CD4-positive, alpha-beta T cell treated with Interleukin-10 for 1 hour (primary cell): ENCODE results near the gene C7orf25.
A peak's percentile ranks its signal among the peaks of the same experiment; 100 is the strongest.

ENCODE experiments used
- DNase-seq: peaks from one replicate; pipeline ENCODE4 v3.0.0-alpha.2; 2020

Gene C7orf25

DNA sequence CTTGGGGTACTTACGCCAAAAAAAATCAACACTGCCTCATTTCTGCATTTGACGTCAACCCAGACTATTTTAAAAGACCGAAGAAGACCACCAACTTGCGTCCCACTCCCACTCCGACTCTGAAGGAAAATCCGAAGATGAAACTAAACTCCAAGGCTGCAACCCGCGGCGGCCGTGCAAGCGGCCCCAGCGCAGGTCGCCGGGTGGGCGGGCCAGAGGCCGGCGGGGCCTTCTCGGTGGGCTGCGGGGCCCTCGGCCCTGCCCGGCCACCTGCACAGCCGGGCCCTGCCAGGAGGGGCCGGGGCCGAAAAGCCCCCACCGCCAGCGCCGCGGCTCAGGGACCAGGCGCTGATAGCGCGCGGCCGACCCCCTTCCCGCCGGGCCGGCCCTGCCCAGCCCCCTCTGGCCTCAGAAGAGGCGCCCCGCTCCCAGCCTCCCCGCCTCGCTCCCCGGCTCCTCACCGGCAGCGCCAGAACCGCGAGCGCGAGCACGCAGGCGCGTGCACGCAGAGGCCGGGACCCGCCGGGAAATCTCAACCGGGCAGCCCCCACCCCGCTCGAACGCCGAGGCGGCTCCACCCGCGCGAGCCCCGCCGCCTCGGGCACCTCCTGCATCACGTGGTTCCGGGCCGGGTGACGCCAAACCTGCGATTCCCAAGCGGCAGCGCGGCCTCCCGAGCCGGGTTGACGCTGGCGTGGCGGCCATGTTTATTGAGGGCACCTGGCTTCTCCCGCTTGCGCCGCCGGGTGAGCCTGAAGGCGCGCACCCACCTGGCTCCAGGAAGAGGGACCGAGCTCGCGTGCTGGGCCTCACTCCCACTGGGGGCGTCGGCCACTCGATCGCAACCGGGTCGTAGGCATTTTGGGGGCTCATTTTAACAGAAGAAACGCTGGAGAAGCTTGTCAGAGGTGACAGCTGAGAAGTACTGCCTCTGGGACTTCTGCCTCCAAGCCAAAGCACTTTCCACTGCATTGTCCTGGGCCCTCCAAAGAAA is at the start of gene C7orf25:
Gene C7orf25 (minus strand): TSS at position 617 of the 994 bp plus-strand sequence. CDS start 1,170 bp downstream, outside the sequence.
- DNase-seq, result peak; percentile 95

DNA sequence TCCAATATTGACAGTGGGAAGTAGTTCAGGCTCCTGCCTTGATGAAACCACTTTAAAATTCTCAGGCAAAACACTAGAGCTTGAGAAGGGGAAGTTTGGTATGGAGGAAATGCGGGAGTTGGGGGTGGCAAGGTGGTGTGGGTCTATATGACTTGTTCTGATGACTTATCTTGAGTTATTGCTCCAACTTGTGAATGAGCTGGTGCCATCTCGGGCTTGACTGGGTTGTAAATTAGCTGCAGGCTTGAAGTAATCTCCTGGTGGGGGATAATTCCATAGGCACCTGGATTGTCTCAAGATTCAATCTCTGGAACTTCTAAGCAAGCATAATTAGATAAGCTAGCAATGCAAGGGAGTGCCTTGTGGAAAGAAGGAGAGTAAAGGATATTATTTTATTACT is 49.3 kb upstream of the C7orf25 start:
- no peak for DNase-seq

DNA sequence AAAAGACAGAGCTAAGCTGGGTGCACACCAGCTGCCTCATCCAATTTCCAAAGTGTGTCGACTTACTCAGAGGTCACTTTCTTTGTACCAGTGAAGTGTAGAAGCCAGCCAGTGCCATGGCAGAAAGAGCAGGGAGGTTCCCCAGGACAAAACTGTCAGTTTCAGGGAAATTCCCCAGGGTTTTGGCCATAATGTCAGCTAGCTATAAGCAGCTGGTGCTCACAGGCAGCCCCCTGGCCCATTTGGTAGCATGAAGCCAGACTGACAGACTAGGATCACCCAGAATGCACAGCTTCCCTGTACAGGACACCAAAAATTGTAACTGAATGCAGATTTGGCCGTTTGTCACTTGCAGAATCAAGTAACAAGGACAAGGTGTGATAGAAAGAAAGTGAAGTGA is 48.9 kb upstream of the C7orf25 start:
- DNase-seq, result no peak

DNA sequence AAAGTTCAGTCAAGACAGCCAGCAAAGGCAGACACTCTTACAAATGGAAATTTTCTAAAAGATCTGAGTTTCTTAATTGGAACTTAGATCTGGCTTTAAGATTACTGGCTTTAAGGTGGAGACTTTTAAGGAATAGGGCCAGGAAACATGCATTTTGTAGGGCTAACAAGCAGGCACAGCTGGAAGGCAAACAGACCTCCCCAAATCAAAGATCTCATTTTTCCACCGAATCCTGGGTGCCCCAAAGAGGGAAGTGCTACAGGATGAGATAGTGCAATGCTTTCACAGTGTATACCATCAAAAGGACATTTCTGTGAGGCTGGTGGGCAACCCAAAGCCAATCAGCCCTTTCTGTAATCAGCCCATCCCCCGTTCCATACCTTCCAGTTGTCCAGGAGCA is 47.7 kb upstream of the C7orf25 start:
- DNase-seq, result no peak

DNA sequence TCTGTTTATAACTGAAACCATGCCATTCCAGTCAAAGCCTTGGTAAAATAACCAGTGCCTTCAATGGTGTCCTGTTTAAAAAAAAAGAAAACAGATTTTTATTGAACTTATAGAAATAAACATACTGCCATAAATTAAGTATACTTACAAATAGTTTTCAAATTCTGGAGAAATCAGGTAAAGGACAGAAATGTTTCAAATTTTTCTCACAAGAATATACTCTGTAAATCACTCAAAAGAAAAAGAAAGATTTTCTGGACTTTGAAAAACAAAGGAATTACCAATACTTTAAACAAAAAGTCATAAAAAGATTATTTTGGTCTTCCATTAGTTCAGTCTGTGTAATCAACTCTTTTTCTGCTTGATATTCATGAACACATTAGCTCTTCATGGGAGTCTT is 44.2 kb upstream of the C7orf25 start:
- DNase-seq, result no peak

DNA sequence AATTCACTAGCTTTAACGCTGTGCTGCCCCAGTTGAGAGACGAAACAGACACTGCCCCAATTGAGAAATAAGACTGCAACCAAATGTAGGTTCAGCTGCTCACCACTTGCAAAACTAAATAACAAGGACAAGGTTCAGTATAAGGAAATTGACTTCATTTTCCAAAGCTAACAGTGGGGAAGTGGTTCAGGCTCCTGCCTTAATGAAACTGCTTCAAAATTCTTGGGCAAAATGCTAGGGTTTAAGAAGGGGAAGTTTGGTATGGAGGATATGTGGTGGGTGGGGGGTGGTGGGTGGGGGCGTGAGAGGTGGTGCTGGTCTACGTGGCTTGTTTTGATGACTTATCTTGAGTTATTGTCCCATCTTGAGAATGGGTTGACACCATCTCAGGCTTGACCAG is 42.1 kb upstream of the C7orf25 start:
- no peak for DNase-seq

DNA sequence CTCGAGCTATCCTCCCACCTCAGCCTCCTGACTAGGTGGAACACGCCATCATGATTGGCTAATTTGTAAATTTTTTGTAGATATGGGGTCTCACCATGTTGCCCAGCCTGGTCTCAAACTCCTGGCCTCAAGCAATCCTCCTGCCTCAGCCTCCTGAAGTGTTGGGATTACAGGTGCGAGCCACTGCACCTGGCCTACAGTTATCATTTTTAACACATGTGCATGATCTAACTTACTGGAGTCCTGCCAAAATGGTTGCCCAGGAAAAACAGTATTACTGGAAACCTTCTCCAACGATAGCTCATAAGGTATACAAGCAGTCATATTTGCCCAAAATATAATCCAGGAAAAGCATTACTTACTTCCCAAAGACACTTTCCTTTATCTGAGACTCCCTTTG is 40.5 kb upstream of the C7orf25 start:
- DNase-seq, result no peak

DNA sequence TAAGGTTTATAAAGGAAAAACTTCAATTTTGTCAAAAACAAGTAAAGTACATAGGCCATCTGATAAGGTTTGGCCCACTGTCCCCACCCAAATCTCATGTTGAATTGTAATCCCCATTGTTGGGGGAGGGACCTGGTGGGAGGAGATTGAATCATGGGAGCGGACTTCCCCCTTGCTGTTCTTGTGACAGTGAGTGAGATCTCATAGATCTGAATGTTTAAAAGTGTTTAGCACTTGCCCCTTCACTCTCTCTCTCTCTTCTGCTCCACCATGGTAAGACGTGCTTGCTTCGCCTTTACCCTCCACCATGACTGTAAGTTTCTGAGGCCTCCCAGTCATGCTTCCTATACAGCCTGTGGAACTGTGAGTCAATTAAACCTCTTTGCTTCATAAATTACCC is 38.5 kb upstream of the C7orf25 start:
- no peak for DNase-seq

DNA sequence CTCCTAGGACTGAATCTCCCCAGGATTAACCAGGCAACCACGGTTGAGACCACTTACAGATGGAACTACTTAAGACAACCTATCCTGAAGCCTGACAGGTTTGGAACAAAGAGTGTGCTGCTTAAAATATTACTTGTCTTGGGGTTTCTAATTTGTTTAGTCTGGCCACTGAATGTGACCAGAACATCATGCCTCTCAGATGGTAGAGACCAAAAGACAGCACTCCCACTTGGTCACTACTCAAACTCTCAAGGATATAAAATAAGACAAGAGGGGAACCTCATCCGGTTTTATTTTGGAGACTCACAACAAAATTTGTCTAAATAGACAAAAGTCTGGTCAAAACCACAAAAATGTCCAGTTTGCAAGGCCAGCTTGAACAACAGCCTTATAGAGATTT is 35.7 kb upstream of the C7orf25 start:
- DNase-seq, result no peak

DNA sequence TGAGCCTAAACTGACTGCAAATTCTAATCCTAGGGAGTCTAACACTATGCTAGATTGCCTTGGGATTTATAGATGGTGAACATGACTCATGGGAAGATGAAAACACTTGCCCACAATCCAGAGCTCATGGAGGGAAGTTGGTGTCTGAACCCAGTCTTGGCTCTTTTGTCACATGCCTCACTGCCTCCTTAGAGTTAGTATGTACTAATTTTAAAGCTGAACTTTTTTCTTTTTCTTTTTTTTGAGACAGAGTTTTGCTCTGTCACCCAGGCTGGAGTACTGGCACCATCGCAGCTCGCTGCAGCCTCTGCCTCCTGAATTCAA is 34.7 kb upstream of the C7orf25 start:
- DNase-seq, result no peak

DNA sequence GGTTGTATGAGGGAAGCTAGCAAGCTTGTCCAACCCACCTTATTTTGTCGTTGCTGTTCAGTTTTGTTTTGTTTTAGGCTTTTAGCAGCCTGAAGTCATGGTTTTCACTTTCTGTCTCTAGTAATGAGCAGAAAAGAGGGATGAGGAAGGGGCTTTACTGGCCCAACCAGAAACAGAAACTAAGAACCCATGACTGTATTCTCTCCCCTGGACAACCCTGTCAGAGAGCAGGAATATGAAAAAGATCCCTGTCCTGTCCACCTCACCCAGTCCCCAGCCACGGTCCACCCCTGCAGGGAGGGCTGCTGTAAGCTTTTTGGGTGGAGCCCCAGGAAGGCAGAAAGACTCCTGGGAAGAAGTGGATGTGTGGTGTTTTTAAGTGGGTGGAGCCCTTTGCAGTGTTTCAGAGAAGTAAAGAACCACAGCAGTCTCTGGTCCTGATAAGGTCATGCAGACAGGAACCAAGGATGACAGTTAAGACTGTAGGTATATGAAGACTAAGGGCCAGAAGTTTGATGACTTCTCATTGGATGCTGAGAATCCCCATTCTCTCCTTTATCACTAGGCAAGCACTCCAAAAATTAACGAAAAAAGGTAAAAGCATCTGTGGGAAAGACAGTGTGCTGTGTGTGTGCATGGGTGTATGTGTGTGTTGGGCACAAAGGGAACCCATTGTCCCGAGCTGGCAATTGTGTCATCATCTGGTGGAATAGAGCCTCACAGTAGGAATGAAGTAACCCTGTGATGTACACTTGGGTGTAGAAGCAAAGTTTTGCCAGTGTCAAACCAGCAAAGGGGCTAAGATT is 34.2 kb upstream of the C7orf25 start:
- DNase-seq, result no peak

DNA sequence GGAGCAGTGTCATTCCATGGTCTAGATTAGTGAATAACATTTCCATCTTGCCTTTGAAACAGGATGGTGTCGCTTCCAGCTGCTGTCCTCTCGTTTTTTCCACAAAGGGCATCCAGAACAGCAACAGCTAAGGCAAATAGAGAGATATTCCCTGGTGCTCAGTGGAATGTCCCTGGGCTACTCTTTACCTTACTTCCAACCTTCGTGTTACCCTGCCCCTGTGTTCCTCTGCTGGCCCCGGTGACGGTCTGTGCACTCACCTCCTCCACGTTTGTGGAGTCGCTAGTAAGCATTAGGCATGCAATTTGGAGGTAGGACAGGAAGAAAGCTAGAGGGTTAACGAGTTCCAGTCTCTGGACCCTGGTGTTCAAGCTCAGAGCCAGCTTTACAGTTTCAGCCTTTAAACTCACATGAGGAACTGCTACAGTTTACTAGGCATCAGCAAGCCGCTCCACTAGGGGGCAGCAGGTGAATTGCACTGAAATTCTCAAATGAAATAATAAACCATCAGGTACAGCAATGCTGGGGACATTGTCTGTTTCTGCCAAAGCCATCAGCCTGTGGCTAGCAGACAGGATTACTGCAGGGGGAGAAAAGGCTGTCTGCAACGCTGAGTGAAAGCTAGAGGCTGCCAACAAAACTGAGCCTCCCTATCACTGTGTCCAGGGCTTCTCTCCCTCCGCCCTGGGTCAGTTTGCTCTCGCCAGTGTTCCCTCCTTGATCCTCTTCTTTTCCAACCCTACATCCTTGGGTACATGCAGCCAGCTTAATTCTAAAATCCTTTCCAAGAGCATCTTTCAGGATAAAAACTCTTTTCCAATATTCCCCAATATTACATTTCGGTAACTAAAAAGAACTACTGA is 29.3 kb upstream of the C7orf25 start:
- peak; percentile 73 for DNase-seq

DNA sequence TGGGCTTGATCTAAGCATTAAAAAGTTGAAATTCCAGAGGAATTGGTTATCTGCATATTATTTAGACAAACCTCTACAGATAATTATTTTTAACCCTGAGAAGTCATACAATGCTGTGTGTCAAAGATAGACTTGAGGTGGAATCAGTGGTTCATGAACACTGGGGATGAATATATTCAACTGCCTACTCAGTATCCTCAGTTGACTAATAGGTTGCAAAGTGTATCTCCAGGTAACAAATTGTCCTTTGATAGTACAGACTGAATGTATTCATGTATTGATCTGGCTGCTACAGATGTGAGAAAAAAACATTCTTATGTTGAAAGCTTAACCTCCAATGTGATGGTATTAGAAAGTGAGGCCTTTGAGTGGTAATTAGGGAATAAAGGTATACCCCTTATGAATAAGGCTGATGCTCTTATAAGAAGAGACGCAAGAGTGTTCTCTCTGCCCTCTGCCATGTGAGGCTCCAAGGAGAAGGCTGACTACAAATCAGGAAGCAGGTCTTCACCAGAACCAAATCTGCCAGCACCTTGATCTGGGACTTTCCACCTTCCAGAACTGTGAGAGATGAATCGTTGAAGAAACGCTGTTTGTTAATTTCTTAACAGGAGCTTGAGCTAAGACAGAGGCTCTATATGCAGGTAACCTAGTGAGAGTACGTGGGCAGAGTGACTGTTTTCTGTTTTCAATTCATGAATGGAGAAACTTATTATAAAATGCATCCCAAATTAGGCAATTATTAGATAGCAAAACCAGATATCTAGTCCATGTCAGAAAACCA is 27.8 kb upstream of the C7orf25 start:
- no peak for DNase-seq

DNA sequence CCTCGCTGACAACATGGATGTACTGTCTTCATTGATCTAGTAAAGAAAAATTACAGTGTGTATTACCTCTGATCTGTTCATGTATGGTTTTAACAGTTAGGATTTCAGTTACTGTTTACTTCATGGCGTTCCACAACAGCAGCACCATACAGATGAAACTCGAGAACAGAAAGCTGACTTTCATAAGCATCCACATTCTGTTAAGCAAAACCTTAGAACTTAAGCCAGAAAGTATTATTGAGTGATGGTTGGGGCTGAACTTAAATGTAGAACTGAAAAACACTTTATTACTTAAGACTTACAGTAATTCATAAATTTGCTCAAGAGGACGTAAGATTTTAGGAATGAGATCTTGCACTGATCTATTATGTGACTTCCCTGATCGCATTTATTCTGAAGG is 24.0 kb upstream of the C7orf25 start:
- no peak for DNase-seq

DNA sequence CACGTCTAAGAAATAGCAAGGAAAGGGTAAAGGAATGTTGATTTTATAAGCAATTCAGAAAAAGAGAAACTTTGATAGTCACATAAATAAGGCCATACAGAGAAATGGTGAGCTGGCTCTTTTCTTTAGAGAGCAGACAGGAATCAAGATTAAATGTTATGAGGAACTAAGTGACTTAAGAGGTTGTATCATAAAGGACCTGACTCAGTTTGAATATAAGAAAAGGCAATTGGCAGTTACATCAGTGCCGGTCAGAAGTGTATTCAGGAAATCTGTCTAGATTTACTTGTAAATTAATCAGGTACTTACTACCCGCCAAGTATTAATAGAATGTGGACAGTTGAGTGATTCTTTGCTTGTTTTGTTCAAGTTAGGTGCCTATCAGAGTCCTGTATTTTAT is 22.4 kb upstream of the C7orf25 start:
- no peak for DNase-seq

DNA sequence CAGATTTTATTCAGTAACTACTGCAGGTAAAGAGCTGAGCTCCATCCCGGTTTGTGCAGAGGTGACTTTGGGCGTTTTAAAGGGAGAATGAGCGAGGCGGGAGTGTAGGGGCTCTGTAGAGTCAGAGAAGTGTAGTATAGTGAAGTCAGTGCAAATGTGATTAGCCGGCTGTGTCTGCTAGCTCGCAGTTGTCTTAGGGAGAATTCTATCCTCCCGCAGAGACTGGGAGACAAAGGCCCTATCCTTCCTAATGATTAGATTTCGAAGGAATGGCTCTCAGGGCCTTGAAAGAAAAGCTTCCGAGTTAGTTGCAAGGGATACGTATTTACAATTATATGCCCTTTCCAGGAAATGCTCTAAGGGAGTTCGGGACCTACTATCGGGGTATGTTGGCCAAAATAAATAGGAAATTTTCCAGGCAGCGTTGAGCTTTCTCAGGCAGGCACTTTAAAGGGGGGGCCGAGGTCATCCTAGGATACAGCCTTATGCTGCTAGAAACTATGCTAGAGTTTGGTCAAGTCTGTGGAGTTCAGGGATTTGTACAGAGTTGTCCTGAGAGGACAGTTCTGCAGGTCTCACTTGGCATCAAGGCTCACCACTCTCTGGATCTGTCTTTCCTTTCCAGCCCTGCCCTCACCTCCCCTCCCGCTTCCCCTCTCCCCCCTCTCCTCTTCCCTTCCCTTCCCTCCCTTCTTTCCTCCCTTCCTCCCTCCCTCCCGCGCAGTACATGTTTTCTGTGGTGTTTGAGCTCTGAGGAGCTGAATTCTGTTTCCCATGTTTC is 21.1 kb upstream of the C7orf25 start:
- no peak for DNase-seq

DNA sequence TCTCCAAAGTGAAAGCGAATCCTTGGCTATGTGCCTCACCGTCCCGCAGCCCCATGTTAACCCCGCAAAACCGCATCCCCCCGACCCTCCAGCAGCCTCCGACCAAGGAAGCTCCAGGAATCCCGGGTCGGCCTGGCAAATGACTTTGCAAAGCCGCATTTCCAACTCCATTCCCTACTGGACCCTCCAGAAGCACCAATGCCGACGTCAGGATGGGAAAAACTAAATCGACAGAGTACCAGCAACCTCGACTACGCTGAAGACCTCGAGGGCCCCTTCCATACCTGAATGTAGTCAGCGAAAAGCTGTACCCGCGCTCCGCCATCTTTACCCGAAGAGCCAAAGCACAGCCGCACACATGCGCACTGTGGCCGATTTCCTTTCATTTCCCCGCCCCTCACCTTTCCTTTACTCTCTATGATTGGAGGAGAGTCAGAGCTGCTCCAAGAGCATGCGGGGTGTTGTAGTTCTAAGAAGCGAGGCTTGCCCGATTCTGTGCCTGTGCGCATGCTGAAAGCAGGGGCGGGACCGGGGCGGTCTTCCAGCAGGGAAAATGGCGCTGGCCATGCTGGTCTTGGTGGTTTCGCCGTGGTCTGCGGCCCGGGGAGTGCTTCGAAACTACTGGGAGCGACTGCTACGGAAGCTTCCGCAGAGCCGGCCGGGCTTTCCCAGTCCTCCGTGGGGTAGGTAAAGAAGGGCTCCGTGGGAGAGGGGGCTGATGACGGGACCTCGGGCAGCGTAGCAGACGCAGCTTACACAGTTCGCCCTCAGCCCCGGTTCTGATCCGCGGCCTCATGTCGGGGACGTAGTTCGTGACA is 20.2 kb upstream of the C7orf25 start, which contains the start of the genes MRPL32 and PSMA2:
Gene MRPL32 (plus strand): TSS at position 543 of the 818 bp plus-strand sequence. CDS start 11 bp downstream, at position 554.
Gene PSMA2 (minus strand): TSS at position 341 of the 818 bp plus-strand sequence. CDS start 16 bp downstream, at position 325.
- DNase-seq, result peak; percentile 97

DNA sequence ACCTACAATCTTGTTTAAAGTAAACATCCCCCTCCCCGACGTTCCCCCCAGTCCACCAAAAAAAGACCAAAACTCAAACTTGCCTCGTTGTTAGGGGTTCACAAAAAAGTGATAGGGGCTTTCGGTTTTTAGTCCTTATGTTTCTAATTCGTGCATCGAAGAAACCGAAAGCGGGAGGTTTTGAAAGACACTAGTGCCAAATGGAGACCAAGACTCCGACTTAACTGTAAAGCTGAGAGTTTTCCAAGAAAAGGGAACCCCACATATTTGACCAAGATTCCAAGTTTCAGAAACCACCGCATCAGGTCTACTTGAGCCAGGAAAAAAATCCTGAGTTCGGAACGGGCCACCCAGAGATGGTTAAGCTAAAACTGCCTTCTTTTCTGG is 19.6 kb upstream of the C7orf25 start:
- DNase-seq, result peak; percentile 47

DNA sequence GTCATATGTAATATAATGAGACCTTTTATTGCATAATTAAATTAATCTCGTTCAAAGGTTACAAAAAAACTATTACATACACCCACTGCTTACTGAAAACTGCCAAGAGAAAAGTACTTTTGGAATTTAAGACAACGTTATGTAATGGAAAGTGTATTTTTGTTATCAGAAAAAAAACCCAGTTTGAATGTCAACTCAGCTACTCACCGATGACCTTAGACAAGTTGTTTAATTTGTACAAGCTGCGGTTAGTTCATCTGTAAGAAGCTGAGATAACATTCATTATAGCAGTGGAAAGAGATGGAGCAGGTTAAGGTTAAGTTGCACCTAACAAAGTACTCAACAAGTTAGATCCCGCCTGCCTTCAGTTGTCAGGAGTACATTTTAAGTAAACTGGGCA is 19.0 kb upstream of the C7orf25 start:
- no peak for DNase-seq

DNA sequence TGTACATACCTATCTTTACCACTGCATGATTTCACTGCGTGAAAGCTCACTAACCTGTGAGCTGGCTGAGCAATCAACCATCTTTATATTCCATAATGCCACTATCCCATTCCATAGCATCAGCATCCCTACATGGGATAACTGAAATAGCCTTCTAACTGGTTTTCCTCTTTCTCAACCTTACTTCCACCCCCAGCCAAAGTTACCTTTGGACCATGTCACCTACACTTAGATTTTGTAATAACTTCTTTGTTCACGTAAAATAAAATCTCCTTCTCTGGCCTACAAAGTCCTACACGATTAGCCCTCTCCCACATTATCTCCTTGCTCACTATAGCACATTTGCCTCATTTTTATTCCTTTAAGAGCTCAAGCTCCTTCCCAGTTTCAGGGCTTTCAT is 17.6 kb upstream of the C7orf25 start:
- no peak for DNase-seq
